Measurements from ENCODE around the gene XXYLT1. TPM values are rescaled to one million over a fixed set of nuclear protein-coding genes. Genes with fewer than 3 reads are reported as not detected.

XXYLT1 gene
- total RNA-seq, 1 experiment from 2014 or later = 10.9 TPM

DNA sequence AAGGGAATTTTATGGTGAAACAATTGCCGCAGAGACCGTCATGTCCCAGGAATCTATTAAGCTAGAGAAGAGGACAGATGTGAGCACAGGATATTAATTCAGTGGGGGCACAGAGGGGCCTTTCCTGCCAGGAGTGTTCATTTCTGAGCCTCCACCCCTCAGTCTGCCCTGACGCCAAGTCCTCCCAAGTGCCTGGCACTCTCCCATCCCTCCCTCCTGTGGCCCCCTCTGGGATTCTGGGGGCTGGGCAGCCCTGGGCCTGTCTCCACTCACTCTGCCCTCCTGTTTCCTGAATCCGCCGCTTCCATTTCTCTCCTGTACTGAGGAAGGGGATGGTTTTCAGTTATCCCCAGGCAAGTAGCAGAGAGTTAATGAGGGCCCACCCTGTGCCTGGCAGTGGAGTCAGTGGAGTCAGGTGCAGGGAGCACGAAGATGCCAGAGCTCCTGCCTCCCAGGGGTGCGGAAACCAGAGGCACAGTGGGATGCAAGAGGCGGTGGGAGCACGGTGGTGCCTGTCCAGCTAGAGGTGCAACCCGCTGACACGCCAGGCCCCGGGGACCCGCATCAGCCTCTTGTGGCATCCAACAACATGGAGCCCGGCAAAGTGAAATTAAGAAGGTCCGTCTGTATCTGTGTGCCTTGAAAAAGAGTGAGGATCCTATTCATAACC, 212.5 kb downstream of the XXYLT1 start:
- no peaks in the 10 kb centered on the region for H3K36me3 ChIP-seq (ENCODE audit: control insufficient read depth in 1 of 2, insufficient read depth in 2 of 2, low read length in 2 of 2)
- no peak for DNase-seq (ENCODE audit: low read depth, low spot score)
- H3K4me1 ChIP-seq (ENCODE audit: control insufficient read depth in 1 of 2, insufficient read depth in 2 of 2, low read length in 2 of 2) = no peaks in the 10 kb centered on the region
- H3K27me3 ChIP-seq (ENCODE audit: insufficient read depth, low read length) = no peaks in the 10 kb centered on the region; the same call in 1 of the 2 replicates
- no peak overlapping the region for H3K4me2 ChIP-seq (ENCODE audit: low read length)
- H3K9ac ChIP-seq (ENCODE audit: low read length) = no peak overlapping the region
- intact Hi-C loops (cut with micrococcal nuclease) = no loop called here
- TF ChIP-seq JUND (IDR thresholded peaks at IDR 0.05) (no peak), CTCF (IDR thresholded peaks at IDR 0.05 in 2 of 3, conservative IDR thresholded peaks at IDR 0.05 in 1 of 3; ENCODE audit: borderline replicate concordance in 1 of 3, insufficient read depth in 1 of 3, low read depth in 2 of 3, low read length in 2 of 3) (no peak), POLR2AphosphoS5 (IDR thresholded peaks at IDR 0.05; ENCODE audit: low read depth, low read length) (no peak), ELF1 (IDR thresholded peaks at IDR 0.05; ENCODE audit: borderline replicate concordance, low read depth) (no peak), RAD21 (IDR thresholded peaks at IDR 0.05; ENCODE audit: low read depth) (no peak), ZNF274 (IDR thresholded peaks at IDR 0.05; ENCODE audit: low read depth, low read length) (no peak), CBX3 (IDR thresholded peaks at IDR 0.05; ENCODE audit: low read depth) (no peak), EZH2phosphoT487 (IDR thresholded peaks at IDR 0.05; ENCODE audit: borderline replicate concordance) (no peak), CEBPB (IDR thresholded peaks at IDR 0.05; ENCODE audit: low read depth) (no peak), EZH2 (IDR thresholded peaks at IDR 0.05) (no peak)
- no peak overlapping the region for H3K27ac ChIP-seq (ENCODE audit: low read depth, low read length)
- no peaks in the 10 kb centered on the region for H4K20me1 ChIP-seq (ENCODE audit: insufficient read depth)
- no peaks in the 10 kb centered on the region for H3K79me2 ChIP-seq (ENCODE audit: insufficient read depth, low read length)
- no peaks in the 10 kb centered on the region for H3K9me2 ChIP-seq (ENCODE audit: insufficient read depth)
- ChIA-PET POLR2A (no interaction called here), CTCF (interaction anchor here (1.4 kb wide), 1 partner anchor 48 kb away, joined by 4 read pairs; no protein-coding TSS in a partner anchor), RAD21 (ENCODE audit: low non-redundant PET in 1 of 2, low total read pairs in 2 of 2, uncharacterized antibody in 2 of 2, unreplicated experiment in 2 of 2) (no interaction called here)
- H3K9me3 ChIP-seq (ENCODE audit: control insufficient read depth in 1 of 2, insufficient read depth in 1 of 2, low read depth in 1 of 2, low read length in 2 of 2) = no peaks in the 10 kb centered on the region
- no TSS peak for BruUV-seq (replicated peaks)
- H3K4me3 ChIP-seq (replicated peaks in 1 of 2; ENCODE audit: low read depth in 1 of 2, low read length in 2 of 2) = no peak overlapping the region
- ATAC-seq = no peak
- H2AFZ ChIP-seq (ENCODE audit: low read depth, low read length, poor library complexity, severe bottlenecking) = no peak overlapping the region

Data from HCT116 (cell line).